Lung (tissue), 12 donors: ENCODE results near the gene ABHD16B. TPM values are rescaled to one million over a fixed set of nuclear protein-coding genes. Genes with fewer than 3 reads are reported as not detected.

ENCODE experiments used
- ATAC-seq: fragments of 200-7000 bp; cut with Tn5 transposase; one replicate; pipeline ENCODE4 v1.9.1; 2020; ENCODE audit warnings: moderate number of reproducible peaks; ENCODE audit not compliant: insufficient read depth, low FRiP score
- DNase-seq, 3 donors: peaks; one replicate each; pipeline ENCODE4 v3.0.0-alpha.2; 2013 to 2017
- H3K27ac ChIP-seq, 2 donors: one replicate each; pipeline ENCODE4 v1.5.1; 2013; ENCODE audit warnings: mild to moderate bottlenecking in 2 of 2, moderate library complexity in 2 of 2, control low read depth in 1 of 2, inconsistent platforms in 1 of 2, low read depth in 1 of 2, low read length in 1 of 2
- H3K27me3 ChIP-seq, 3 donors: one replicate each; pipeline ENCODE4 v1.5.1; 2013; ENCODE audit warnings: low read length in 2 of 3; ENCODE audit not compliant: control insufficient read depth in 3 of 3, insufficient read depth in 3 of 3
- H3K36me3 ChIP-seq, 4 donors: one replicate each; pipeline ENCODE4 v1.5.1; 2013; ENCODE audit warnings: low read length in 4 of 4, mild to moderate bottlenecking in 1 of 4, moderate library complexity in 1 of 4; ENCODE audit not compliant: control insufficient read depth in 4 of 4, insufficient read depth in 4 of 4
- H3K4me1 ChIP-seq, 5 donors: one replicate each; pipeline ENCODE4 v1.5.1; 2013; ENCODE audit warnings: low read length in 5 of 5, mild to moderate bottlenecking in 2 of 5, moderate library complexity in 1 of 5; ENCODE audit not compliant: control insufficient read depth in 5 of 5, insufficient read depth in 5 of 5
- H3K4me3 ChIP-seq: one replicate; pipeline ENCODE4 v1.5.1; 2013; ENCODE audit warnings: mild to moderate bottlenecking, control low read depth, moderate library complexity
- H3K9ac ChIP-seq, 2 donors: one replicate each; pipeline ENCODE4 v1.5.1; 2013; ENCODE audit warnings: low read length in 2 of 2, control low read depth in 1 of 2; ENCODE audit not compliant: insufficient read depth in 1 of 2
- H3K9me3 ChIP-seq, 4 donors: one replicate each; pipeline ENCODE4 v1.5.1; 2013; ENCODE audit warnings: low read length in 3 of 4, mild to moderate bottlenecking in 1 of 4, moderate library complexity in 1 of 4; ENCODE audit not compliant: control insufficient read depth in 4 of 4, insufficient read depth in 3 of 4
- WGBS, 2 donors: extraction: QIAGEN DNeasy Blood & Tissue Kit; methylation state at CpG; one replicate each; pipeline ENCODE4 v1.1.7; 2013; 5-methylcytosine and 5-hydroxymethylcytosine counted together
- polyA plus RNA-seq, 2 donors: library from polyadenylated mRNA; stranded (reverse); fragments of 200-250 nt; gene quantifications; one replicate each; pipeline ENCODE4 v1.2.1, GENCODE V29; 2013
- total RNA-seq, 2 donors: library from RNA; depleted of rRNA in 1 of 2; stranded (reverse); fragments of >200 nt in 1 of 2; gene quantifications; one replicate each; pipeline ENCODE4 v1.2.1, GENCODE V29; 2014 to 2021
- TF ChIP-seq, protein P1 (sequence below): IDR thresholded peaks from 2 replicates; pipeline ENCODE4 v1.5.1; 2012; ENCODE audit warnings: mild to moderate bottlenecking; ENCODE audit errors: control extremely low read depth, extremely low read depth
- donor health status: control.
- donor health status: control.
- donor health status: Bipolar disorder and iron deficiency.
- donor health status: healthy.
- donor health status: DM: yes; HTN: yes; CAD: no.

ABHD16B gene
- total and polyA plus RNA-seq, 4 donors: 0.89 to 1.5 TPM; not detected in 2

GRCh38 chr20:63856098-63856511 is 5.2 kb upstream of the ABHD16B start:
- TF ChIP-seq, protein P1, sequence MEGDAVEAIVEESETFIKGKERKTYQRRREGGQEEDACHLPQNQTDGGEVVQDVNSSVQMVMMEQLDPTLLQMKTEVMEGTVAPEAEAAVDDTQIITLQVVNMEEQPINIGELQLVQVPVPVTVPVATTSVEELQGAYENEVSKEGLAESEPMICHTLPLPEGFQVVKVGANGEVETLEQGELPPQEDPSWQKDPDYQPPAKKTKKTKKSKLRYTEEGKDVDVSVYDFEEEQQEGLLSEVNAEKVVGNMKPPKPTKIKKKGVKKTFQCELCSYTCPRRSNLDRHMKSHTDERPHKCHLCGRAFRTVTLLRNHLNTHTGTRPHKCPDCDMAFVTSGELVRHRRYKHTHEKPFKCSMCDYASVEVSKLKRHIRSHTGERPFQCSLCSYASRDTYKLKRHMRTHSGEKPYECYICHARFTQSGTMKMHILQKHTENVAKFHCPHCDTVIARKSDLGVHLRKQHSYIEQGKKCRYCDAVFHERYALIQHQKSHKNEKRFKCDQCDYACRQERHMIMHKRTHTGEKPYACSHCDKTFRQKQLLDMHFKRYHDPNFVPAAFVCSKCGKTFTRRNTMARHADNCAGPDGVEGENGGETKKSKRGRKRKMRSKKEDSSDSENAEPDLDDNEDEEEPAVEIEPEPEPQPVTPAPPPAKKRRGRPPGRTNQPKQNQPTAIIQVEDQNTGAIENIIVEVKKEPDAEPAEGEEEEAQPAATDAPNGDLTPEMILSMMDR: no peak
- peaks cover 7 to 58% (median 34%) of the 10 kb centered on the region in 5 donors for H3K4me1 ChIP-seq
- H3K36me3 ChIP-seq: no peaks in the 10 kb centered on the region
- no peak overlapping the region for H3K4me3 ChIP-seq
- WGBS, 2 donors: 74 to 81% methylated on average over 22 of the region's 22 CpGs
- DNase-seq (no peak), ATAC-seq (no peak)
- H3K27me3 ChIP-seq: peaks cover 0 to 5% (median 0%) of the 10 kb centered on the region in 3 donors
- no peak overlapping the region for H3K27ac ChIP-seq
- no peak overlapping the region for H3K9ac ChIP-seq
- no peaks in the 10 kb centered on the region for H3K9me3 ChIP-seq

GRCh38 chr20:63857764-63858392 is 3.4 kb upstream of the ABHD16B start:
- peaks cover 0 to 13% (median 3%) of the 10 kb centered on the region in 4 donors for H3K36me3 ChIP-seq
- peaks cover 7 to 58% (median 34%) of the 10 kb centered on the region in 5 donors for H3K4me1 ChIP-seq
- peaks cover 0 to 5% (median 0%) of the 10 kb centered on the region in 3 donors for H3K27me3 ChIP-seq
- H3K27ac ChIP-seq: peak overlapping the region; percentile 34 to 69
- DNase-seq: peak; percentile 80 to 91 (median 88)
- TF ChIP-seq, protein P1: no peak
- WGBS, 2 donors: 17 to 20% methylated on average over 14 of the region's 14 CpGs
- ATAC-seq: no peak
- H3K4me3 ChIP-seq: no peak overlapping the region
- no peak overlapping the region for H3K9ac ChIP-seq
- H3K9me3 ChIP-seq: no peaks in the 10 kb centered on the region

DNA sequence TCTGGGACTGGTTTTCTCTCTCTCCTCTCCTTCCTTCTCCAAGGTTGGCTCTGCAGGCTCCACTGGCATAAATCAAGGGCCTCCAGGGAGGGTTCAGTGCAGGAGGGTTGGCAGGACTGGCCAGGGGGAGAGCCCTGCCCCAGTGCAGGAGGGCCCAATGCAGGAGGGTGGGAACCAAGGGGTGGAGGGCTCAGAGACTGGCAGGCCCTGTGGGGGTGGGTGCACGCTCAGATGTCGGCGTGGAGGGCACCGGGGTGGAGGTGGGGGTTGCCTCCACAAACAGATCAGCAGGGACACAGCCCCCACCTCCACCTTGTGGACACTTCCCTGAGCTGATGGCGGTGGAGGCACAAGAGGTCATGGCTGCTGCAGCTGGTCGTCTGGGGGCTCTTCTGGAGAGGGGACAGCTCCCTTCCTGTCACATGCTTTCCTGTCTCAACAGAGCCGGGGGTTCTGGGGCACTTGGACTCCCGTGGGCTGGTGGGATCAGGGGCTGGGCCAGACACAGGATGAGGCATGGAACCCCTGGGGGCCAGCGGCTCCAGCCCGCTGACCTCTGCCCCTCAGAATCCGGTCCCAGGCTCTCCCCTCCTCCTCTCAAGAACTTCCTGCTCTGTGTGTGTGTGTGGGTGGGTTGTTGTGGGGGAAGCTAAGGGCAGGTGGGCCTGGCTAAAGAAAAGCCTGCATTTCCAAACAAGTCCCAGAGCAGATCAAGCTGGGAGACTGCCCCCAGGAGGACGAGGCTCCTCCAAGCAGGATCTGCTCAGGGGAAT is 2.7 kb upstream of the ABHD16B start:
- ATAC-seq (no peak), DNase-seq (peak; percentile 69 to 84 (median 69))
- no peak overlapping the region for H3K9ac ChIP-seq
- peaks cover 0 to 5% (median 0%) of the 10 kb centered on the region in 3 donors for H3K27me3 ChIP-seq
- no peak overlapping the region for H3K4me3 ChIP-seq
- 1 to 5% methylated on average over 12 of the region's 12 CpGs for WGBS, 2 donors
- TF ChIP-seq, protein P1: peak; percentile 11
- peak overlapping the region; percentile 34 to 69 for H3K27ac ChIP-seq
- H3K4me1 ChIP-seq: peaks cover 7 to 59% (median 34%) of the 10 kb centered on the region in 5 donors
- peaks cover 0 to 13% (median 3%) of the 10 kb centered on the region in 4 donors for H3K36me3 ChIP-seq
- no peaks in the 10 kb centered on the region for H3K9me3 ChIP-seq
